Prostate gland (tissue), 2 donors: Measurements from ENCODE around the gene DUSP8. TPM values are rescaled to one million over a fixed set of nuclear protein-coding genes. Genes with fewer than 3 reads are reported as not detected.

Source experiments
- DNase-seq: peaks from one replicate; pipeline ENCODE4 v3.0.0-alpha.2; 2019; ENCODE audit warnings: low spot score
- H3K27ac ChIP-seq, 2 donors: fragments of 200-600 bp; sonication (generic); 2 replicates each; pipeline ENCODE4 v1.5.1; 2017 to 2019
- H3K27me3 ChIP-seq: fragments of 200-600 bp; sonication (generic); replicated peaks from 2 replicates; pipeline ENCODE4 v1.5.1; 2019; ENCODE audit not compliant: insufficient read depth
- H3K36me3 ChIP-seq, 2 donors: fragments of 200-600 bp; sonication (generic); 1 replicate in 1 of 2; 2 replicates in 1 of 2; pipeline versions ENCODE4 v1.5.1 to v1.8.1; 2017 to 2019
- H3K4me1 ChIP-seq: fragments of 200-600 bp; sonication (generic); replicated peaks from 2 replicates; pipeline ENCODE4 v1.5.1; 2019
- H3K4me3 ChIP-seq, 2 donors: fragments of 200-600 bp; sonication (generic); 2 replicates each; pipeline ENCODE4 v1.5.1; 2017 to 2019
- H3K9me3 ChIP-seq: fragments of 200-600 bp; sonication (generic); 2 replicates; pipeline ENCODE4 v1.5.1; 2017
- CTCF ChIP-seq, 4 experiments: fragments of 200-600 bp in 2 of 4; fragments of 450-650 bp in 2 of 4; sonication (generic) in 2 of 4; IDR thresholded peaks; 1 replicate in 3 of 4; 2 replicates in 1 of 4; pipeline ENCODE4 v1.5.1; 2016 to 2019; ENCODE audit warnings: antibody characterized with exemption in 4 of 4, mild to moderate bottlenecking in 2 of 4, moderate library complexity in 2 of 4
- POLR2A ChIP-seq: fragments of 450-650 bp; IDR thresholded peaks from one replicate; pipeline ENCODE4 v1.6.1; 2016; ENCODE audit warnings: antibody characterized with exemption, mild to moderate bottlenecking
- POLR2AphosphoS5 ChIP-seq: sonication (generic); formaldehyde crosslinking; IDR thresholded peaks from one replicate; pipeline ENCODE4 v1.6.1; 2017; ENCODE audit warnings: antibody characterized with exemption
- WGBS: methylation state at CpG from one replicate; pipeline ENCODE4 v1.1.5; 2018; 5-methylcytosine and 5-hydroxymethylcytosine counted together
- intact Hi-C: fragments of 100-400 bp; cut with DNase I; formaldehyde crosslinking; loops from one replicate; pipeline ENCODE4 v1.14.2; 2022
- total RNA-seq, 2 donors: library from RNA; depleted of rRNA; stranded (reverse); fragments of >200 nt; gene quantifications; one replicate each; pipeline ENCODE4 v1.1.0, GENCODE V29; 2016

Gene DUSP8
- total RNA-seq, 2 donors from 2014 or later: 8.8 to 17.2 TPM

GRCh38 chr11:1564535-1565172 lies 7.4 kb downstream of the DUSP8 start:
- TF ChIP-seq CTCF (IDR thresholded peaks at IDR 0.05) (no peak), POLR2AphosphoS5 (no peak), POLR2A (no peak)
- Histone ChIP-seq H3K4me1 (no peaks in the 10 kb centered on the region), H3K9me3 (no peaks in the 10 kb centered on the region), H3K27me3 (no peaks in the 10 kb centered on the region), H3K36me3 (no peaks in the 10 kb centered on the region), H3K4me3 (no peak overlapping the region), H3K27ac (no peak overlapping the region)
- no peak for DNase-seq
- 47% methylated on average over 12 of the region's 16 CpGs for WGBS
- intact Hi-C loops: no loop called here

- Histone ChIP-seq H3K9me3 (no peaks in the 10 kb centered on the region), H3K4me3 (no peak overlapping the region), H3K27me3 (no peaks in the 10 kb centered on the region), H3K27ac (no peak overlapping the region), H3K36me3 (no peaks in the 10 kb centered on the region), H3K4me1 (peaks cover 1% of the 10 kb centered on the region)
- TF ChIP-seq POLR2AphosphoS5 (no peak), CTCF (IDR thresholded peaks at IDR 0.05) (no peak), POLR2A (no peak)
- WGBS: 86% methylated on average over 29 of the region's 29 CpGs
- DNase-seq: no peak
- intact Hi-C loops: no loop called here
These were observed 8.2 kb downstream of the DUSP8 start for GRCh38 chr11:1563697-1564534.

- Histone ChIP-seq H3K36me3 (no peaks in the 10 kb centered on the region), H3K27me3 (no peaks in the 10 kb centered on the region), H3K27ac (no peak overlapping the region), H3K4me1 (peaks cover 8% of the 10 kb centered on the region), H3K9me3 (no peaks in the 10 kb centered on the region), H3K4me3 (no peak overlapping the region)
- intact Hi-C loops: no loop called here
- 67% methylated on average over 12 of the region's 12 CpGs for WGBS
- no peak for TF ChIP-seq POLR2AphosphoS5
- TF ChIP-seq CTCF (IDR thresholded peaks at IDR 0.05): no peak
- TF ChIP-seq POLR2A: no peak
- DNase-seq: no peak
These were observed 8.9 kb downstream of the DUSP8 start for GRCh38 chr11:1563149-1563638.

- Histone ChIP-seq H3K27ac (no peak overlapping the region), H3K36me3 (no peaks in the 10 kb centered on the region), H3K4me3 (no peak overlapping the region), H3K4me1 (peaks cover 9% of the 10 kb centered on the region), H3K9me3 (no peaks in the 10 kb centered on the region), H3K27me3 (no peaks in the 10 kb centered on the region)
- TF ChIP-seq POLR2AphosphoS5 (no peak), CTCF (IDR thresholded peaks at IDR 0.05) (no peak), POLR2A (no peak)
- no peak for DNase-seq
- intact Hi-C loops: no loop called here
- WGBS: 98% methylated on average over 14 of the region's 14 CpGs
These were observed 9.5 kb downstream of the DUSP8 start for GRCh38 chr11:1562469-1563148.
